Measurements from ENCODE around the gene MYH10. TPM values are rescaled to one million over a fixed set of nuclear protein-coding genes. Genes with fewer than 3 reads are reported as not detected.

Gene MYH10
- total RNA-seq, 2 donors from 2014 or later = 251 to 257 TPM

DNA sequence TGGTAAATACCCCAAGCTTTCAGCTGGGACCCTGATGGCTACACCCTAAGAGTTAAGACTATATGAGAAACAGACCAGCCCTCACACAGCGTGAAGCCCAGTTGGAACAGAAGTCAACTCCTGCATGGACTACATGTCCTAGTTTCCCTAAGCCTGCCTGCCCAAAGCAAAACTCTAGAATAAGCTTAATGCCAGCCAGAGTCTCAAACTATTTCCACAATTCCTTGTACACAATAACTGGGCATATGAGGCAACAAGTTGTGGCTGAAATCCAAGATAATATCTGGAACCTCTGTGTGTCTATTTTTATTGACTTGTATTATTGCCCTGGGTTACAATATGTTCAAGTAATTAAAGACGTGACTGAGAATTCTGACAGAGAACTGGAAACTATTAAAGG, 19.4 kb downstream of the MYH10 start:
- H3K4me1 ChIP-seq (ENCODE audit: control insufficient read depth, insufficient read depth, low read length) = no peaks in the 10 kb centered on the region
- no peak for DNase-seq
- no peak overlapping the region for H3K4me3 ChIP-seq (ENCODE audit: low read length)
- peaks cover 41% of the 10 kb centered on the region for H3K9me3 ChIP-seq (ENCODE audit: control insufficient read depth, low read length)
- 100% methylated on average over 1 to 2 of the region's 2 CpGs for WGBS, 2 experiments (ENCODE audit: insufficient coverage in 1 of 2, insufficient read length in 1 of 2)
- TF ChIP-seq, protein P1, sequence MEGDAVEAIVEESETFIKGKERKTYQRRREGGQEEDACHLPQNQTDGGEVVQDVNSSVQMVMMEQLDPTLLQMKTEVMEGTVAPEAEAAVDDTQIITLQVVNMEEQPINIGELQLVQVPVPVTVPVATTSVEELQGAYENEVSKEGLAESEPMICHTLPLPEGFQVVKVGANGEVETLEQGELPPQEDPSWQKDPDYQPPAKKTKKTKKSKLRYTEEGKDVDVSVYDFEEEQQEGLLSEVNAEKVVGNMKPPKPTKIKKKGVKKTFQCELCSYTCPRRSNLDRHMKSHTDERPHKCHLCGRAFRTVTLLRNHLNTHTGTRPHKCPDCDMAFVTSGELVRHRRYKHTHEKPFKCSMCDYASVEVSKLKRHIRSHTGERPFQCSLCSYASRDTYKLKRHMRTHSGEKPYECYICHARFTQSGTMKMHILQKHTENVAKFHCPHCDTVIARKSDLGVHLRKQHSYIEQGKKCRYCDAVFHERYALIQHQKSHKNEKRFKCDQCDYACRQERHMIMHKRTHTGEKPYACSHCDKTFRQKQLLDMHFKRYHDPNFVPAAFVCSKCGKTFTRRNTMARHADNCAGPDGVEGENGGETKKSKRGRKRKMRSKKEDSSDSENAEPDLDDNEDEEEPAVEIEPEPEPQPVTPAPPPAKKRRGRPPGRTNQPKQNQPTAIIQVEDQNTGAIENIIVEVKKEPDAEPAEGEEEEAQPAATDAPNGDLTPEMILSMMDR (conservative IDR thresholded peaks at IDR 0.05) = no peak
- no peak overlapping the region for H3K27ac Mint-ChIP-seq
- H3K9ac ChIP-seq (ENCODE audit: extremely low read depth, low read length, poor library complexity, severe bottlenecking) = no peak overlapping the region
- no peaks in the 10 kb centered on the region for H3K27me3 Mint-ChIP-seq (ENCODE audit: insufficient read depth)
- H3K9me3 Mint-ChIP-seq = peaks cover 16% of the 10 kb centered on the region
- H3K36me3 ChIP-seq (ENCODE audit: control insufficient read depth, insufficient read depth, low read length) = peaks cover 79% of the 10 kb centered on the region
- H3K4me3 Mint-ChIP-seq = no peak overlapping the region
- no peaks in the 10 kb centered on the region for H3K27me3 ChIP-seq (ENCODE audit: control insufficient read depth, insufficient read depth, low read length, poor library complexity, severe bottlenecking)
- peaks cover 30% of the 10 kb centered on the region for H3K4me1 Mint-ChIP-seq
- no peak overlapping the region for H3K27ac ChIP-seq (ENCODE audit: low read depth, low read length)
- H3K36me3 Mint-ChIP-seq (ENCODE audit: low read depth) = peaks cover 48% of the 10 kb centered on the region

DNA sequence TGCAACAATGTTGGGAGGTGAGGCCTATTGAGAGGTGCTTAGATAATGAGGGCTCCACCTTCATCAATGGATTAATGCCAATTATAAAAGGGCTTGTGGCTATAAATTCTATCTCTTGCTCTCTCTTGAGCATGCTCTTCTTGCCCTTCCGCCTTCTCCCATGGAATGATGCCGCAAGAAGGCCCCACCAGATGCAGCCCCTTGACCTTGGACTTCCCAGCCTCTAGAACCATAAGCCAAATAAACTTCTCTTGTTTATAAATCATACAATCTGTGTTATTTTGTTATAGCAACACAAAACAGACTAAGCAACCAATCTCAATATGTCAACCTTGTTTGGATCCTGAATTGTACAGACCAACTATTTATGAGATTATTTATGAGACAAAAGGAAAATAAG, 20.0 kb downstream of the MYH10 start:
- Mint-ChIP-seq H3K4me3 (no peak overlapping the region), H3K27ac (no peak overlapping the region), H3K36me3 (ENCODE audit: low read depth) (peaks cover 45% of the 10 kb centered on the region), H3K27me3 (ENCODE audit: insufficient read depth) (no peaks in the 10 kb centered on the region), H3K9me3 (peaks cover 16% of the 10 kb centered on the region), H3K4me1 (peaks cover 32% of the 10 kb centered on the region)
- Histone ChIP-seq H3K27ac (ENCODE audit: low read depth, low read length) (no peak overlapping the region), H3K36me3 (ENCODE audit: control insufficient read depth, insufficient read depth, low read length) (peaks cover 74% of the 10 kb centered on the region), H3K4me3 (ENCODE audit: low read length) (no peak overlapping the region), H3K4me1 (ENCODE audit: control insufficient read depth, insufficient read depth, low read length) (no peaks in the 10 kb centered on the region), H3K9ac (ENCODE audit: extremely low read depth, low read length, poor library complexity, severe bottlenecking) (no peak overlapping the region), H3K9me3 (ENCODE audit: control insufficient read depth, low read length) (peaks cover 41% of the 10 kb centered on the region), H3K27me3 (ENCODE audit: control insufficient read depth, insufficient read depth, low read length, poor library complexity, severe bottlenecking) (no peaks in the 10 kb centered on the region)
- 96% methylated on average over 2 of the region's 2 CpGs; no CpG with 5 or more reads in 1 of the 2 experiments for WGBS, 2 experiments (ENCODE audit: insufficient coverage in 1 of 2, insufficient read length in 1 of 2)
- TF ChIP-seq, protein P1 (conservative IDR thresholded peaks at IDR 0.05) = no peak
- DNase-seq = no peak

DNA sequence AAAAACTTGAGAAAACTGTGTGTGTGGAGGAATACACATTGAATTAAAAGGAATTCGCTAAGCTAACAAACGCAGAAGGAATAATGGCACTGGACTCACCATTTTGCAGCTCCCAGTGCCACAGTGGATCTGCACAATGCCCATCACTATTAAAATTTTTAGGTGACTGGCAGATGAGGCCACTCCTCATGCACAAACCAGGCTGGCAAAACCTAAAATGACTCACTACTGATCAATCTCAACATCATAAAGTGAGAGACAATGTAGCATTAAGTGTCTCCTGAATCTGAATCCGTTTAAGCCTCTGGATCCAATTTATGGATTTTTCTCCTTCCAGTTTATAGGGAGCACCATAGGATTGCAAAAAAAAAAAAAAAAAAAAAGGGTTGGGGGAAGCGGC, 20.6 kb downstream of the MYH10 start:
- Mint-ChIP-seq H3K36me3 (ENCODE audit: low read depth) (peaks cover 41% of the 10 kb centered on the region), H3K9me3 (peaks cover 16% of the 10 kb centered on the region), H3K27ac (no peak overlapping the region), H3K4me1 (peaks cover 32% of the 10 kb centered on the region), H3K27me3 (ENCODE audit: insufficient read depth) (no peaks in the 10 kb centered on the region), H3K4me3 (no peak overlapping the region)
- no peak for DNase-seq
- Histone ChIP-seq H3K4me1 (ENCODE audit: control insufficient read depth, insufficient read depth, low read length) (no peaks in the 10 kb centered on the region), H3K27ac (ENCODE audit: low read depth, low read length) (no peak overlapping the region), H3K36me3 (ENCODE audit: control insufficient read depth, insufficient read depth, low read length) (peaks cover 74% of the 10 kb centered on the region), H3K9ac (ENCODE audit: extremely low read depth, low read length, poor library complexity, severe bottlenecking) (no peak overlapping the region), H3K4me3 (ENCODE audit: low read length) (no peak overlapping the region), H3K9me3 (ENCODE audit: control insufficient read depth, low read length) (peaks cover 40% of the 10 kb centered on the region), H3K27me3 (ENCODE audit: control insufficient read depth, insufficient read depth, low read length, poor library complexity, severe bottlenecking) (no peaks in the 10 kb centered on the region)
- whole genome bisulfite sequencing, 2 experiments (ENCODE audit: insufficient coverage in 1 of 2, insufficient read length in 1 of 2) = 93 to 100% methylated on average over 2 to 4 of the region's 4 CpGs
- TF ChIP-seq, protein P1 (conservative IDR thresholded peaks at IDR 0.05) = no peak
